Islet of Langerhans (tissue), 1 donor: Measurements from ENCODE around the gene PARVB.
A peak's percentile ranks its signal among the peaks of the same experiment; 100 is the strongest.

Experiments
- FAIRE-seq: peaks from one replicate; lab custom pipeline; 2011; peaks lifted over from hg19 to GRCh38; lab: Jason Lieb, UNC

Gene PARVB

GRCh38 chr22:44136786-44137185 lies 112.7 kb downstream of the PARVB start:
- FAIRE-seq, result no peak

GRCh38 chr22:44137415-44137814 lies 113.3 kb downstream of the PARVB start:
- no peak for FAIRE-seq

- peak; percentile 91 for FAIRE-seq
These were observed 115.7 kb downstream of the PARVB start for GRCh38 chr22:44139773-44140172.

- FAIRE-seq, result peak; percentile 89
These were observed 118.5 kb downstream of the PARVB start for GRCh38 chr22:44142421-44143104.

GRCh38 chr22:44143105-44143474 lies 119.0 kb downstream of the PARVB start:
- no peak for FAIRE-seq

- FAIRE-seq, result no peak
These were observed 119.5 kb downstream of the PARVB start for GRCh38 chr22:44143579-44143978.

- no peak for FAIRE-seq
These were observed 120.0 kb downstream of the PARVB start for GRCh38 chr22:44144046-44144569.

GRCh38 chr22:44145544-44145943 lies 121.4 kb downstream of the PARVB start:
- FAIRE-seq, result peak; percentile 33

- no peak for FAIRE-seq
These were observed 122.2 kb downstream of the PARVB start for GRCh38 chr22:44146088-44146861.

GRCh38 chr22:44147008-44147645 lies 123.0 kb downstream of the PARVB start:
- FAIRE-seq, result no peak

- FAIRE-seq, result no peak
These were observed 123.9 kb downstream of the PARVB start for GRCh38 chr22:44147821-44148574.

GRCh38 chr22:44151676-44152075 lies 127.6 kb downstream of the PARVB start:
- no peak for FAIRE-seq

GRCh38 chr22:44153710-44154109 lies 129.6 kb downstream of the PARVB start:
- FAIRE-seq, result no peak

GRCh38 chr22:44154436-44154942 lies 130.4 kb downstream of the PARVB start:
- no peak for FAIRE-seq

- no peak for FAIRE-seq
These were observed 131.0 kb downstream of the PARVB start for GRCh38 chr22:44155115-44155514.

GRCh38 chr22:44157916-44158618 lies 134.0 kb downstream of the PARVB start:
- FAIRE-seq, result no peak

GRCh38 chr22:44158816-44159215 lies 134.7 kb downstream of the PARVB start:
- no peak for FAIRE-seq

- no peak for FAIRE-seq
These were observed 135.1 kb downstream of the PARVB start for GRCh38 chr22:44159221-44159620.

GRCh38 chr22:44159811-44160210 lies 135.7 kb downstream of the PARVB start:
- no peak for FAIRE-seq

GRCh38 chr22:44160421-44160820 lies 136.3 kb downstream of the PARVB start:
- no peak for FAIRE-seq

- no peak for FAIRE-seq
These were observed 137.6 kb downstream of the PARVB start for GRCh38 chr22:44161673-44162072.

- FAIRE-seq, result no peak
These were observed 138.9 kb downstream of the PARVB start for GRCh38 chr22:44162960-44163359.
